ENCODE data around the gene ITPRIPL2. TPM values are rescaled to one million over a fixed set of nuclear protein-coding genes. Genes with fewer than 3 reads are reported as not detected.

Gene ITPRIPL2
- total RNA-seq, 1 experiment from 2014 or later = 21.6 TPM

GRCh38 chr16:19130385-19130784 lies 16.6 kb downstream of the ITPRIPL2 start:
- H3F3A ChIP-seq (ENCODE audit: low read length, unreplicated experiment) = no peaks in the 10 kb centered on the region
- peak overlapping the region; percentile 63 for H3K4me2 ChIP-seq (ENCODE audit: low read length)
- CTCF ChIA-PET = no interaction called here
- H3K27ac ChIP-seq (ENCODE audit: low read length) = peak overlapping the region; percentile 71
- DNase-seq = no peak
- no peaks in the 10 kb centered on the region for H4K20me1 ChIP-seq (ENCODE audit: low read length)
- H3K4me3 ChIP-seq (ENCODE audit: low read length) = peak overlapping the region; percentile 5; the same call in 1 of the 2 replicates
- intact Hi-C loops (cut with micrococcal nuclease) = no loop called here
- H3K4me1 ChIP-seq (ENCODE audit: insufficient read depth, low read length) = peaks cover 22% of the 10 kb centered on the region
- H3K9ac ChIP-seq (ENCODE audit: low read length) = peak overlapping the region; percentile 40
- no peaks in the 10 kb centered on the region for H3K9me2 ChIP-seq (replicated peaks; ENCODE audit: low read length)
- no peaks in the 10 kb centered on the region for H3K36me3 ChIP-seq (ENCODE audit: low read depth, low read length)
- H3K27me3 ChIP-seq (ENCODE audit: low read length) = no peaks in the 10 kb centered on the region
- H3K79me2 ChIP-seq (ENCODE audit: low read length) = no peaks in the 10 kb centered on the region
- BruUV-seq (replicated peaks) = no TSS peak
- no peak overlapping the region for H2AFZ ChIP-seq (ENCODE audit: low read length)
- POLR2A ChIA-PET (ENCODE audit: unreplicated experiment) = interaction anchor here (0.5 to 0.7 kb wide), 3 partner anchors 21 to 142 kb away, joined by 3 to 5 read pairs (median 4); no protein-coding TSS in a partner anchor
- TF ChIP-seq CTCF (conservative IDR thresholded peaks at IDR 0.05; ENCODE audit: low read depth, low read length) (no peak), EZH2phosphoT487 (IDR thresholded peaks at IDR 0.05; ENCODE audit: borderline replicate concordance, low read length) (no peak)
- no peaks in the 10 kb centered on the region for H3K9me3 ChIP-seq (ENCODE audit: low read length)
- peak; percentile 23 for ATAC-seq

- ChIA-PET CTCF (no interaction called here), POLR2A (ENCODE audit: unreplicated experiment) (interaction anchor here (0.5 to 0.7 kb wide), 4 partner anchors 20 to 332 kb away, joined by 3 to 5 read pairs (median 4); no protein-coding TSS in a partner anchor)
- Histone ChIP-seq H3K9ac (ENCODE audit: low read length) (peak overlapping the region; percentile 40), H3K4me1 (ENCODE audit: insufficient read depth, low read length) (peaks cover 30% of the 10 kb centered on the region), H2AFZ (ENCODE audit: low read length) (no peak overlapping the region), H3K36me3 (ENCODE audit: low read depth, low read length) (no peaks in the 10 kb centered on the region), H3K27me3 (ENCODE audit: low read length) (no peaks in the 10 kb centered on the region), H3K79me2 (ENCODE audit: low read length) (no peaks in the 10 kb centered on the region), H4K20me1 (ENCODE audit: low read length) (no peaks in the 10 kb centered on the region), H3K9me2 (replicated peaks; ENCODE audit: low read length) (no peaks in the 10 kb centered on the region), H3K4me3 (ENCODE audit: low read length) (peak overlapping the region; percentile 5; the same call in 1 of the 2 replicates), H3K9me3 (ENCODE audit: low read length) (no peaks in the 10 kb centered on the region), H3F3A (ENCODE audit: low read length, unreplicated experiment) (no peaks in the 10 kb centered on the region), H3K4me2 (ENCODE audit: low read length) (peak overlapping the region; percentile 63), H3K27ac (ENCODE audit: low read length) (peak overlapping the region; percentile 71)
- DNase-seq (peak; percentile 37), ATAC-seq (peak; percentile 76)
- intact Hi-C loops (cut with micrococcal nuclease) = no loop called here
- BruUV-seq (replicated peaks) = no TSS peak
- TF ChIP-seq EZH2 (IDR thresholded peaks at IDR 0.05; ENCODE audit: low read length, unreplicated experiment) = no peak
- TF ChIP-seq EZH2phosphoT487 (IDR thresholded peaks at IDR 0.05; ENCODE audit: borderline replicate concordance, low read length) = no peak
- TF ChIP-seq CTCF (conservative IDR thresholded peaks at IDR 0.05; ENCODE audit: low read depth, low read length) = no peak
These were observed 17.4 kb downstream of the ITPRIPL2 start for GRCh38 chr16:19130852-19131824.

- ChIA-PET CTCF (no interaction called here), POLR2A (ENCODE audit: unreplicated experiment) (no interaction called here)
- ATAC-seq = no peak
- Histone ChIP-seq H3K4me3 (ENCODE audit: low read length) (no peak overlapping the region), H3K9me2 (replicated peaks; ENCODE audit: low read length) (no peaks in the 10 kb centered on the region), H3K79me2 (ENCODE audit: low read length) (no peaks in the 10 kb centered on the region), H3F3A (ENCODE audit: low read length, unreplicated experiment) (no peaks in the 10 kb centered on the region), H3K9me3 (ENCODE audit: low read length) (no peaks in the 10 kb centered on the region), H3K27ac (ENCODE audit: low read length) (0 out of 2 replicates have a peak overlapping the region, but pooled peaks have one; percentile 71), H4K20me1 (ENCODE audit: low read length) (no peaks in the 10 kb centered on the region), H3K36me3 (ENCODE audit: low read depth, low read length) (no peaks in the 10 kb centered on the region), H3K27me3 (ENCODE audit: low read length) (no peaks in the 10 kb centered on the region), H3K9ac (ENCODE audit: low read length) (no peak overlapping the region), H3K4me2 (ENCODE audit: low read length) (no peak overlapping the region), H3K4me1 (ENCODE audit: insufficient read depth, low read length) (peaks cover 37% of the 10 kb centered on the region), H2AFZ (ENCODE audit: low read length) (no peak overlapping the region)
- BruUV-seq (replicated peaks) = no TSS peak
- intact Hi-C loops (cut with micrococcal nuclease) = no loop called here
- TF ChIP-seq CTCF (conservative IDR thresholded peaks at IDR 0.05; ENCODE audit: low read depth, low read length) (no peak), EZH2 (IDR thresholded peaks at IDR 0.05; ENCODE audit: low read length, unreplicated experiment) (no peak), EZH2phosphoT487 (IDR thresholded peaks at IDR 0.05; ENCODE audit: borderline replicate concordance, low read length) (no peak)
- DNase-seq = no peak
These were observed 18.1 kb downstream of the ITPRIPL2 start for GRCh38 chr16:19131825-19132218.
